MCF 10A (cell line): ENCODE results near the gene CCDC152. TPM values are rescaled to one million over a fixed set of nuclear protein-coding genes. Genes with fewer than 3 reads are reported as not detected.

Source experiments
- BruUV-seq: library from RNA; stranded (reverse); fragments of 400-500 nt; replicated peaks from 2 replicates; lab custom pipeline; 2021; lab: Mats Ljungman, UMichigan
- CTCF ChIA-PET: fragments of 300-600 bp; sonication (Branson Sonifier 250); formaldehyde crosslinking; extraction: SDS; loops from one replicate; lab custom pipeline; 2021; ENCODE audit warnings: antibody characterized with exemption, inconsistent platforms; lab: Yijun Ruan, JAX
- POLR2A ChIA-PET: fragments of 300-600, 350-650 bp; sonication (Branson Sonifier 250); formaldehyde crosslinking; extraction: SDS; loops from one replicate; lab custom pipeline; 2020; ENCODE audit warnings: antibody characterized with exemption, inconsistent platforms; lab: Yijun Ruan, JAX
- DNase-seq: peaks from one replicate; pipeline ENCODE4 v3.0.0-alpha.2; 2018; ENCODE audit not compliant: unreplicated experiment
- H3K27ac Mint-ChIP-seq: one replicate; pipeline ENCODE4 v1.8.0; 2022; ENCODE audit warnings: mild to moderate bottlenecking, low read depth, mixed read lengths; ENCODE audit not compliant: unreplicated experiment
- H3K27me3 Mint-ChIP-seq: one replicate; pipeline ENCODE4 v1.8.0; 2022; ENCODE audit warnings: mixed read lengths; ENCODE audit not compliant: insufficient read depth, unreplicated experiment
- H3K36me3 Mint-ChIP-seq: one replicate; pipeline ENCODE4 v1.8.0; 2022; ENCODE audit warnings: mild to moderate bottlenecking, moderate library complexity, mixed read lengths; ENCODE audit not compliant: insufficient read depth, unreplicated experiment
- H3K4me1 Mint-ChIP-seq: one replicate; pipeline ENCODE4 v1.8.0; 2022; ENCODE audit warnings: mixed read lengths; ENCODE audit not compliant: insufficient read depth, unreplicated experiment
- H3K4me3 Mint-ChIP-seq: one replicate; pipeline ENCODE4 v1.8.0; 2022; ENCODE audit warnings: mild to moderate bottlenecking, moderate library complexity, mixed read lengths; ENCODE audit not compliant: unreplicated experiment
- H3K9me3 Mint-ChIP-seq: one replicate; pipeline ENCODE4 v1.8.0; 2022; ENCODE audit warnings: mixed read lengths; ENCODE audit not compliant: unreplicated experiment
- intact Hi-C: fragments of 100-400 bp; cut with micrococcal nuclease; formaldehyde crosslinking; loops from 2 replicates; pipeline ENCODE4 v1.14.1; 2022
- total RNA-seq: library from RNA; stranded (reverse); gene quantifications from 2 replicates; pipeline ENCODE4 v1.2.3, GENCODE V29; 2022
- TF ChIP-seq, protein P1 (sequence below): fragments of 200-600 bp; IDR thresholded peaks from one replicate; pipeline ENCODE4 v1.8.0; 2022; ENCODE audit warnings: antibody characterized with exemption, mild to moderate bottlenecking; ENCODE audit not compliant: unreplicated experiment

CCDC152 gene
- total RNA-seq, 1 experiment from 2014 or later: not detected

DNA sequence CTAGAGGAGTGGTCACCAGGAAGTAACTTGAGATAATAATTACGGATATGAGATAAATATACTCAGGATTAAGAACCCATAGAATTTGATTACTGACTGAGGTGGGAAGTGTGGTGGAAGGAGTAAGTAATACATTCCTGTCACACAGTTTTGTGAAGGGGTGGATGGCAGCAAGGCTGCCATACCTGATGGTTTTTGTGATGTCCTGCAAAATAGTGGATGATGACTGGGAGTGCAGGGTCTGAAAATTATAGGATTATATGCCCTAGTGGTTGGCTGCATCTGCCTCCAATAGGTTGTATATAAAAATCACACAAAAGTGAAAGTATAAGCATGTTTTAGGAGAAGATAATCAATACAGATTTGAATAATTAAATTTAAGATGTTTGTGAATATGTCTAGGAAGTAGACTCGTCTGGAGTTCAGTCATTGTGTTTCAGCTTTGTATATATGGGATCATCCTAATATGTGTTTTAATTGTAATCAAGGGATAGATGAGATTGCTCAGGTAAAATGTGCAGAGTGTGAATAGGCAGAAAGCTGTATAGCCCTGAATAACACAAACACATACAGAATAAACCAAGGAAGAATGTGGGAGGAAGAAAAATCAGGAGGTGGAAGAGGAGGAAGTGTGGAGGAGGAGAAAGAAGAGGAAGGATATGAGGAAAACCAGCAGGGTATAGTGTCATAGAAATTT, 49.5 kb downstream of the CCDC152 start:
- ChIA-PET CTCF (no interaction called here), POLR2A (no interaction called here)
- peaks cover 37% of the 10 kb centered on the region for H3K36me3 Mint-ChIP-seq
- peaks cover 9% of the 10 kb centered on the region for H3K4me1 Mint-ChIP-seq
- H3K27me3 Mint-ChIP-seq: no peaks in the 10 kb centered on the region
- BruUV-seq: no TSS peak
- no peaks in the 10 kb centered on the region for H3K9me3 Mint-ChIP-seq
- intact Hi-C loops: no loop called here
- no peak overlapping the region for H3K27ac Mint-ChIP-seq
- TF ChIP-seq, protein P1, sequence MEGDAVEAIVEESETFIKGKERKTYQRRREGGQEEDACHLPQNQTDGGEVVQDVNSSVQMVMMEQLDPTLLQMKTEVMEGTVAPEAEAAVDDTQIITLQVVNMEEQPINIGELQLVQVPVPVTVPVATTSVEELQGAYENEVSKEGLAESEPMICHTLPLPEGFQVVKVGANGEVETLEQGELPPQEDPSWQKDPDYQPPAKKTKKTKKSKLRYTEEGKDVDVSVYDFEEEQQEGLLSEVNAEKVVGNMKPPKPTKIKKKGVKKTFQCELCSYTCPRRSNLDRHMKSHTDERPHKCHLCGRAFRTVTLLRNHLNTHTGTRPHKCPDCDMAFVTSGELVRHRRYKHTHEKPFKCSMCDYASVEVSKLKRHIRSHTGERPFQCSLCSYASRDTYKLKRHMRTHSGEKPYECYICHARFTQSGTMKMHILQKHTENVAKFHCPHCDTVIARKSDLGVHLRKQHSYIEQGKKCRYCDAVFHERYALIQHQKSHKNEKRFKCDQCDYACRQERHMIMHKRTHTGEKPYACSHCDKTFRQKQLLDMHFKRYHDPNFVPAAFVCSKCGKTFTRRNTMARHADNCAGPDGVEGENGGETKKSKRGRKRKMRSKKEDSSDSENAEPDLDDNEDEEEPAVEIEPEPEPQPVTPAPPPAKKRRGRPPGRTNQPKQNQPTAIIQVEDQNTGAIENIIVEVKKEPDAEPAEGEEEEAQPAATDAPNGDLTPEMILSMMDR: no peak
- H3K4me3 Mint-ChIP-seq: no peak overlapping the region
- no peak for DNase-seq

DNA sequence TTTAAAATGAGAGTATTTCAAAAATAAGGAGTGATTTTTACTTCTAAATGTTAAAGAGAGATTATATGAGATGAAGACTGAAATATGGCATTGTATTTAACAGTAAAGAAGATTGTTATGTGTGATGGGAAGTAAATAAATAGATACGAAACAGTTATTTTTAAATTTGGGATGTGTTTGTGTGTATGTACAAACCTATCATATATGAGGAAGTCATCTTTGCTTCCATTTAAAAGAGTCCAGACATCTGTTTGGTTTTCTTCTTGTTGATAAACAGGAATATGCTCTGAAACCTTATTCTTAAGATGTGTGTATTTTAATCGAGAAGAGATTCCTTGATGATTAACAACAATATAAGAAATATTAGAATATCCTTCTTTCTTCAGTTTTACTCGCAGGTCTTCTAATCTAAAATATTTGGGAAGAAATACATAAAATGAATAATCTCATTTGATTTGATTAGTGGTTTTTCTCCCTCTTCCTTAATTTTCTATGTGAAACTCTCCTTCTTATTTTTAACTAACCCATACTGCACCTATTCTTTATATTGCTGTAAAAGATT, 50.2 kb downstream of the CCDC152 start:
- H3K36me3 Mint-ChIP-seq: peaks cover 39% of the 10 kb centered on the region
- POLR2A ChIA-PET: interaction anchor here (1.5 kb wide), 1 partner anchor 34 kb away, joined by 5 read pairs; no protein-coding TSS in a partner anchor
- H3K4me1 Mint-ChIP-seq: peaks cover 15% of the 10 kb centered on the region
- intact Hi-C loops: no loop called here
- no peak overlapping the region for H3K27ac Mint-ChIP-seq
- H3K9me3 Mint-ChIP-seq: no peaks in the 10 kb centered on the region
- TF ChIP-seq, protein P1: no peak
- no peak overlapping the region for H3K4me3 Mint-ChIP-seq
- no peak for DNase-seq
- CTCF ChIA-PET: no interaction called here
- H3K27me3 Mint-ChIP-seq: no peaks in the 10 kb centered on the region
- no TSS peak for BruUV-seq

DNA sequence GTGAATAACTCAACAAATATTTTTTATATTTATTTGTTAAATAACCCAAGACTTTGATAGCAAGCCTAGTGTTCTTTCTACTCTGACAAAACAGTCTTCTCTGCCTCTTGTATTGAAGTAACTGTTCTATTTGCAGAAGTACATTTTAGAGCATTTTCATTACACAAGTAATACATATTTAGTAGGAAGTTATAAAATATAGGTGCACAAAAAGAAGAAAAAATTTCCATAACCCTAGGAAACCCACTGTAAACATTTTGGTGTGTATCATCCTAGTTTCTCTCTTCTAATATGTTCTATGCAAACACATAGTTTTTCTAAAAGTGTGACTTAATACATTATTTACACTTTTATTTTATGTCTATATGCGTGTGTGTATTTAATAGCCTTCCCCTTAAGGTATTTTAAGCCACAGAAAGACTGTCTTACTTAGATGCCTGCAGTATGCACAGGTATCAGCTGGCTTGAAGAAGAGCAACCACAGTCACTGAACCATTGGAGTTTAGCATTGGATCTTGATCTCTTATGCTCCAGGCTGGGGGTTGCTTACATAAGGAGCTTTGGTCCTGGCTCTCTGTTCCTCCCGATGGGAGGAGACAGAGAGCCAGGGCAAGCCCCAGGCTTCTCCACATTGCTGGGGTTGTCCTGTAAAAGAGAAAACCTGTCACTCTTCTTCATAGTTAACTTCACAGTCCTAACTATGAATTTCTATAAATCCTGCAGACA, 51.3 kb downstream of the CCDC152 start:
- Mint-ChIP-seq H3K4me1 (peaks cover 18% of the 10 kb centered on the region), H3K4me3 (no peak overlapping the region), H3K9me3 (no peaks in the 10 kb centered on the region), H3K27me3 (no peaks in the 10 kb centered on the region), H3K36me3 (peaks cover 33% of the 10 kb centered on the region), H3K27ac (no peak overlapping the region)
- CTCF ChIA-PET: interaction anchor here (0.7 to 1.8 kb wide), 4 partner anchors 28 to 1245 kb away, joined by 3 to 5 read pairs (median 3); no protein-coding TSS in a partner anchor
- POLR2A ChIA-PET: interaction anchor here (1.0 to 1.5 kb wide), 2 partner anchors 35 to 36 kb away, joined by 3 to 5 read pairs; no protein-coding TSS in a partner anchor
- TF ChIP-seq, protein P1: no peak
- BruUV-seq: no TSS peak
- intact Hi-C loops: no loop called here
- no peak for DNase-seq
